Measurements from ENCODE around the gene RAB28. TPM values are rescaled to one million over a fixed set of nuclear protein-coding genes. Genes with fewer than 3 reads are reported as not detected.

RAB28 gene
- polyA plus RNA-seq, 1 of the 3 experiments (the other 2 are of a cell fraction), result 10.5 TPM

- no peak overlapping the region for H3K9ac ChIP-seq
- POLR2A ChIA-PET, result no interaction called here
- 35% methylated on average over 2 of the region's 2 CpGs for WGBS (ENCODE audit: low lambda C conversion rate)
Observed at GRCh38 chr4:13328591-13328990, 155.5 kb downstream of the RAB28 start.

GRCh38 chr4:13327991-13328390, 156.1 kb downstream of the RAB28 start:
- no peaks in the 10 kb centered on the region for H3F3A ChIP-seq (replicated peaks; ENCODE audit: insufficient read depth)
- no peak overlapping the region for H3K27ac ChIP-seq (ENCODE audit: low read depth in 2 of 2, low read length in 1 of 2)
- no peak overlapping the region for H2AFZ ChIP-seq (ENCODE audit: low read depth)
- H3K27me3 ChIP-seq (ENCODE audit: insufficient read depth), result no peaks in the 10 kb centered on the region
- no peak overlapping the region for H3K4me2 ChIP-seq
- H3K36me3 ChIP-seq (replicated peaks in 1 of 2; ENCODE audit: control insufficient read depth in 1 of 2, insufficient read depth in 2 of 2, low read length in 1 of 2), result no peaks in the 10 kb centered on the region
- H3K9me2 ChIP-seq, result no peaks in the 10 kb centered on the region
- ChIA-PET POLR2A (no interaction called here), CTCF (no interaction called here)
- H3K79me2 ChIP-seq (ENCODE audit: insufficient read depth), result no peaks in the 10 kb centered on the region
- no peak overlapping the region for H3K9ac ChIP-seq
- no peak for DNase-seq
- H3K9me3 ChIP-seq, result no peaks in the 10 kb centered on the region
- 53% methylated on average over 3 of the region's 3 CpGs for WGBS (ENCODE audit: low lambda C conversion rate)
- no peaks in the 10 kb centered on the region for H3K4me1 ChIP-seq (ENCODE audit: control insufficient read depth in 1 of 2, insufficient read depth in 2 of 2, low read depth in 1 of 2, low read length in 1 of 2)
- H4K20me1 ChIP-seq (ENCODE audit: insufficient read depth), result no peaks in the 10 kb centered on the region
- H3K4me3 ChIP-seq (ENCODE audit: low read depth in 2 of 2, low read length in 1 of 2), result no peak overlapping the region
- TF ChIP-seq POLR2AphosphoS5 (IDR thresholded peaks at IDR 0.05; ENCODE audit: low read depth, low read length), result no peak
- no peak for TF ChIP-seq ELF1 (IDR thresholded peaks at IDR 0.05)
- no peak for TF ChIP-seq FOXM1 (IDR thresholded peaks at IDR 0.05; ENCODE audit: low read depth)
- no peak for TF ChIP-seq RXRA (IDR thresholded peaks at IDR 0.05; ENCODE audit: borderline replicate concordance, low read depth)
- TF ChIP-seq FOXJ3 (CRISPR knock-in tag; IDR thresholded peaks at IDR 0.05), result no peak
- TF ChIP-seq SMC3 (IDR thresholded peaks at IDR 0.05; ENCODE audit: low read depth, low read length), result no peak
- no peak for TF ChIP-seq YY1 (IDR thresholded peaks at IDR 0.05; ENCODE audit: low read depth)
- TF ChIP-seq NRF1 (IDR thresholded peaks at IDR 0.05; ENCODE audit: low read depth, low read length), result no peak
- TF ChIP-seq JUND (IDR thresholded peaks at IDR 0.05), result no peak
- TF ChIP-seq IRF3 (IDR thresholded peaks at IDR 0.05; ENCODE audit: low read depth, low read length), result no peak
- no peak for TF ChIP-seq FOSL2 (IDR thresholded peaks at IDR 0.05; ENCODE audit: borderline replicate concordance, low read depth)
- TF ChIP-seq PBX3 (IDR thresholded peaks at IDR 0.05), result no peak
- TF ChIP-seq MEF2A (IDR thresholded peaks at IDR 0.05; ENCODE audit: borderline replicate concordance, low read depth), result no peak

More at GRCh38 chr4:13328591-13328990, 155.5 kb downstream of the RAB28 start:
- H3K4me2 ChIP-seq, result no peak overlapping the region
- CTCF ChIA-PET, result no interaction called here
- no peaks in the 10 kb centered on the region for H3F3A ChIP-seq (replicated peaks; ENCODE audit: insufficient read depth)
- H4K20me1 ChIP-seq (ENCODE audit: insufficient read depth), result no peaks in the 10 kb centered on the region
- no peaks in the 10 kb centered on the region for H3K27me3 ChIP-seq (ENCODE audit: insufficient read depth)
- DNase-seq, result no peak
- no peaks in the 10 kb centered on the region for H3K9me3 ChIP-seq
- no peak for TF ChIP-seq MAX (IDR thresholded peaks at IDR 0.05; ENCODE audit: low read depth)
- no peak for TF ChIP-seq MXI1 (IDR thresholded peaks at IDR 0.05; ENCODE audit: low read depth, low read length)
- no peak for TF ChIP-seq EZH2phosphoT487 (IDR thresholded peaks at IDR 0.05; ENCODE audit: borderline replicate concordance, low read depth)
- no peak for TF ChIP-seq TAF1 (IDR thresholded peaks at IDR 0.05; ENCODE audit: borderline replicate concordance, low read depth, low read length)
- no peak for TF ChIP-seq CTCF (IDR thresholded peaks at IDR 0.05)
- TF ChIP-seq FOXJ3 (CRISPR knock-in tag; IDR thresholded peaks at IDR 0.05), result no peak
- no peak for TF ChIP-seq ELF1 (IDR thresholded peaks at IDR 0.05)
- TF ChIP-seq RCOR1 (IDR thresholded peaks at IDR 0.05; ENCODE audit: low read length), result no peak
- TF ChIP-seq GATA2 (CRISPR knock-in tag; IDR thresholded peaks at IDR 0.05), result no peak
- no peak for TF ChIP-seq FOXM1 (IDR thresholded peaks at IDR 0.05; ENCODE audit: low read depth)
- no peak for TF ChIP-seq GABPA (IDR thresholded peaks at IDR 0.05; ENCODE audit: low read depth)
- TF ChIP-seq POLR2AphosphoS5 (IDR thresholded peaks at IDR 0.05; ENCODE audit: low read depth, low read length), result no peak
- TF ChIP-seq MEF2A (IDR thresholded peaks at IDR 0.05; ENCODE audit: borderline replicate concordance, low read depth), result no peak
- no peak for TF ChIP-seq NFIC (IDR thresholded peaks at IDR 0.05; ENCODE audit: borderline replicate concordance)
- TF ChIP-seq IRF3 (IDR thresholded peaks at IDR 0.05; ENCODE audit: low read depth, low read length), result no peak
- H3K9me2 ChIP-seq, result no peaks in the 10 kb centered on the region
- no peaks in the 10 kb centered on the region for H3K36me3 ChIP-seq (replicated peaks in 1 of 2; ENCODE audit: control insufficient read depth in 1 of 2, insufficient read depth in 2 of 2, low read length in 1 of 2)
- H3K4me1 ChIP-seq (ENCODE audit: control insufficient read depth in 1 of 2, insufficient read depth in 2 of 2, low read depth in 1 of 2, low read length in 1 of 2), result no peaks in the 10 kb centered on the region
- no peak overlapping the region for H2AFZ ChIP-seq (ENCODE audit: low read depth)
- no peak overlapping the region for H3K4me3 ChIP-seq (ENCODE audit: low read depth in 2 of 2, low read length in 1 of 2)
- no peak overlapping the region for H3K27ac ChIP-seq (ENCODE audit: low read depth in 2 of 2, low read length in 1 of 2)
- H3K79me2 ChIP-seq (ENCODE audit: insufficient read depth), result no peaks in the 10 kb centered on the region

Data from SK-N-SH (cell line).